Endothelial cell of umbilical vein (primary cell): ENCODE measurements around the gene CCR2. TPM values are rescaled to one million over a fixed set of nuclear protein-coding genes. Genes with fewer than 3 reads are reported as not detected.

Experiments used
- BruUV-seq: library from RNA; stranded (reverse); fragments of 400-500 nt; replicated peaks from 2 replicates; lab custom pipeline; 2021; lab: Mats Ljungman, UMichigan
- CTCF ChIA-PET: fragments of 300-600, 350-600 bp; sonication (Branson Sonifier 250); formaldehyde crosslinking; loops from one replicate; lab custom pipeline; 2021; ENCODE audit warnings: antibody characterized with exemption, inconsistent platforms; lab: Charles Lee
- POLR2A ChIA-PET: fragments of 300-600, 350-600 bp; sonication (Branson Sonifier 250); formaldehyde crosslinking; loops from one replicate; lab custom pipeline; 2021; ENCODE audit warnings: antibody characterized with exemption, inconsistent platforms; lab: Charles Lee
- DNase-seq: peaks from one replicate; pipeline ENCODE4 v3.0.0-alpha.2; 2011; ENCODE audit warnings: low read depth, low spot score
- FAIRE-seq: peaks from 2 replicates; lab custom pipeline; 2011; peaks lifted over from hg19 to GRCh38; lab: Jason Lieb, UNC
- H2AFZ ChIP-seq: 2 replicates; pipeline ENCODE4 v1.6.0; 2012; ENCODE audit warnings: low read depth, low read length, control low read depth, inconsistent platforms
- H3K27ac ChIP-seq: 2 replicates; pipeline ENCODE4 v1.5.1; 2011; ENCODE audit warnings: low read depth, mild to moderate bottlenecking, control low read depth, low read length, moderate library complexity; ENCODE audit not compliant: insufficient read depth
- H3K27me3 ChIP-seq, 2 experiments: 2 replicates each; pipeline versions ENCODE4 v1.6.0 to v1.6.1; 2011; ENCODE audit warnings: low read length in 2 of 2, mixed read lengths in 1 of 2; ENCODE audit not compliant: control insufficient read depth in 2 of 2, insufficient read depth in 2 of 2
- H3K36me3 ChIP-seq, 2 experiments: 2 replicates in 1 of 2; 3 replicates in 1 of 2; pipeline ENCODE4 v1.5.1; 2011; ENCODE audit warnings: low read length in 2 of 2, mild to moderate bottlenecking in 1 of 2, moderate library complexity in 1 of 2; ENCODE audit not compliant: control insufficient read depth in 2 of 2, insufficient read depth in 2 of 2; ENCODE audit errors: extremely low read depth in 1 of 2
- H3K4me1 ChIP-seq: 3 replicates; pipeline ENCODE4 v1.5.1; 2011; ENCODE audit warnings: mild to moderate bottlenecking, low read length; ENCODE audit not compliant: control insufficient read depth, insufficient read depth; ENCODE audit errors: extremely low read depth
- H3K4me2 ChIP-seq: 2 replicates; pipeline ENCODE4 v1.6.1; 2011; ENCODE audit warnings: low read length, control low read depth, mixed read lengths; ENCODE audit not compliant: insufficient read depth
- H3K4me3 ChIP-seq, 3 experiments: fragments of 200-600 bp in 1 of 3; sonication (generic), shearing (Covaris generic) in 1 of 3; replicated peaks in 1 of 3; 2 replicates each; pipeline ENCODE4 v1.5.1; 2011 to 2016; ENCODE audit warnings: control low read depth in 3 of 3, low read length in 3 of 3, mild to moderate bottlenecking in 2 of 3, inconsistent platforms in 1 of 3, low read depth in 1 of 3, moderate library complexity in 1 of 3; ENCODE audit not compliant: insufficient read depth in 1 of 3
- H3K79me2 ChIP-seq: 2 replicates; pipeline ENCODE4 v1.6.0; 2012; ENCODE audit warnings: low read length, inconsistent platforms; ENCODE audit not compliant: control insufficient read depth, insufficient read depth
- H3K9ac ChIP-seq: replicated peaks from 2 replicates; pipeline ENCODE3; 2011; ENCODE audit warnings: low read length, control low read depth; ENCODE audit not compliant: insufficient read depth; ENCODE audit errors: extremely low read depth
- H3K9me1 ChIP-seq: replicated peaks from 3 replicates; pipeline ENCODE4 v1.6.0; 2011; ENCODE audit warnings: mild to moderate bottlenecking, low read length; ENCODE audit not compliant: control insufficient read depth, insufficient read depth; ENCODE audit errors: extremely low read depth
- H3K9me3 ChIP-seq: replicated peaks from 2 replicates; pipeline ENCODE4 v1.5.1; 2012; ENCODE audit warnings: low read length, inconsistent platforms; ENCODE audit not compliant: control insufficient read depth, insufficient read depth
- H4K20me1 ChIP-seq: replicated peaks from 2 replicates; pipeline ENCODE3; 2011; ENCODE audit warnings: mild to moderate bottlenecking, low read length; ENCODE audit not compliant: control insufficient read depth, insufficient read depth; ENCODE audit errors: extremely low read depth
- EZH2 ChIP-seq: IDR thresholded peaks from 2 replicates; pipeline ENCODE4 v1.6.1; 2012; ENCODE audit warnings: borderline replicate concordance, low read depth, mild to moderate bottlenecking, moderate library complexity, low read length, inconsistent platforms; ENCODE audit not compliant: severe bottlenecking
- FOS ChIP-seq: IDR thresholded peaks from 2 replicates; pipeline ENCODE4 v1.6.1; 2011; ENCODE audit warnings: mild to moderate bottlenecking, low read length, moderate library complexity, borderline replicate concordance; ENCODE audit not compliant: insufficient read depth
- GATA2 ChIP-seq: IDR thresholded peaks from 2 replicates; pipeline ENCODE4 v1.7.0; 2011; ENCODE audit warnings: low read depth, mild to moderate bottlenecking, moderate library complexity, mixed read lengths, low read length; ENCODE audit not compliant: insufficient read length, insufficient read depth
- JUN ChIP-seq: IDR thresholded peaks from 2 replicates; pipeline ENCODE4 v1.6.1; 2011; ENCODE audit warnings: borderline replicate concordance, low read depth; ENCODE audit not compliant: insufficient read length, insufficient read depth
- MYC ChIP-seq: IDR thresholded peaks from one replicate; pipeline ENCODE4 v1.6.1; 2011; ENCODE audit warnings: mild to moderate bottlenecking, low read depth, low read length
- POLR2A ChIP-seq: IDR thresholded peaks from 2 replicates; pipeline ENCODE4 v1.6.1; 2012; ENCODE audit warnings: low read depth, mild to moderate bottlenecking, control low read depth, low read length
- POLR2AphosphoS5 ChIP-seq: IDR thresholded peaks from 2 replicates; pipeline ENCODE4 v1.6.1; 2012; ENCODE audit warnings: low read depth, mild to moderate bottlenecking, control low read depth, low read length, moderate library complexity; ENCODE audit not compliant: insufficient read depth
- dilution Hi-C: fragments of 300-500 bp; cut with MboI; formaldehyde crosslinking; loops from one replicate; pipeline ENCODE4 v1.15.0; 2019; ENCODE audit warnings: low sequenced_read_pairs; ENCODE audit not compliant: extremely low pct_ligation_motif_present
- intact Hi-C: fragments of 100-400 bp; cut with micrococcal nuclease; formaldehyde crosslinking; loops from one replicate; pipeline ENCODE4 v1.10.0; 2022
- polyA plus RNA-seq, 4 experiments: library from polyadenylated mRNA; depleted of rRNA in 3 of 4; stranded (reverse) in 3 of 4; unstranded in 1 of 4; fragments of >200 nt; gene quantifications; 2 replicates each; pipeline versions ENCODE4 v1.2.1 to v1.2.3, GENCODE V29; 2011 to 2012; ENCODE audit warnings: missing spikeins in 1 of 4
- total RNA-seq: library from RNA; stranded (reverse); gene quantifications from 2 replicates; pipeline ENCODE4 v1.2.3, GENCODE V29; 2021
- TF ChIP-seq, protein P1 (sequence below), 2 donors: IDR thresholded peaks; 1 replicate in 1 of 2; 2 replicates in 1 of 2; pipeline ENCODE4 v1.5.1; 2011; ENCODE audit warnings: low read length in 2 of 2, mild to moderate bottlenecking in 2 of 2, moderate library complexity in 2 of 2, control low read depth in 1 of 2, inconsistent platforms in 1 of 2, low read depth in 1 of 2; ENCODE audit not compliant: insufficient read depth in 1 of 2; ENCODE audit errors: extremely low read depth in 1 of 2
- TF ChIP-seq, protein P2 (sequence below): IDR thresholded peaks from 2 replicates; pipeline ENCODE4 v1.6.1; 2011; ENCODE audit not compliant: insufficient read depth, insufficient read length

CCR2 gene
- total and polyA plus RNA-seq, 2 donors (not counting 3 experiments of a cell fraction or from before 2014, with no cell fraction given): not detected

DNA sequence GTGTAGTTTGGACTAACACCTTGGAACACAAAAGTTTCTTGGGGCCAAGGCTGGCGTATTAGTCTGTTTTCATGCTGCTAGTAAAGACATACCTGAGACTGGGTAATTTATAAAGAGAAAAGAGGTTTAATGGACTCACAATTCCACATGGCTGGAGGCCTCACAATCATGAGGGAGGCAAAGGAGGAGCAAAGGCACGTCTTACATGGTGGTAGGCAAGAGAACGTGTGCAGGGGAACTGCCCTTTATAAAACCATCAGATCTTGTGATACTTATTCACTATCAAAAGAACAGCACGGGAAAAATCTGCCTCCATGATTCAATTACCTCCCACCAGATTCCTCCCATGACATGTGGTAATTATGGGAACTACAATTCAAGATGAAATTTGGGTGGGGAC, 9.4 kb upstream of the CCR2 start:
- H3K9ac ChIP-seq: no peak overlapping the region
- TF ChIP-seq, protein P1, sequence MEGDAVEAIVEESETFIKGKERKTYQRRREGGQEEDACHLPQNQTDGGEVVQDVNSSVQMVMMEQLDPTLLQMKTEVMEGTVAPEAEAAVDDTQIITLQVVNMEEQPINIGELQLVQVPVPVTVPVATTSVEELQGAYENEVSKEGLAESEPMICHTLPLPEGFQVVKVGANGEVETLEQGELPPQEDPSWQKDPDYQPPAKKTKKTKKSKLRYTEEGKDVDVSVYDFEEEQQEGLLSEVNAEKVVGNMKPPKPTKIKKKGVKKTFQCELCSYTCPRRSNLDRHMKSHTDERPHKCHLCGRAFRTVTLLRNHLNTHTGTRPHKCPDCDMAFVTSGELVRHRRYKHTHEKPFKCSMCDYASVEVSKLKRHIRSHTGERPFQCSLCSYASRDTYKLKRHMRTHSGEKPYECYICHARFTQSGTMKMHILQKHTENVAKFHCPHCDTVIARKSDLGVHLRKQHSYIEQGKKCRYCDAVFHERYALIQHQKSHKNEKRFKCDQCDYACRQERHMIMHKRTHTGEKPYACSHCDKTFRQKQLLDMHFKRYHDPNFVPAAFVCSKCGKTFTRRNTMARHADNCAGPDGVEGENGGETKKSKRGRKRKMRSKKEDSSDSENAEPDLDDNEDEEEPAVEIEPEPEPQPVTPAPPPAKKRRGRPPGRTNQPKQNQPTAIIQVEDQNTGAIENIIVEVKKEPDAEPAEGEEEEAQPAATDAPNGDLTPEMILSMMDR (IDR thresholded peaks at IDR 0.05; ENCODE audit: extremely low read depth in 1 of 2, insufficient read depth in 1 of 2, low read depth in 1 of 2, low read length in 2 of 2): no peak
- TF ChIP-seq MYC: no peak
- TF ChIP-seq JUN: no peak
- TF ChIP-seq GATA2: no peak
- no peak for TF ChIP-seq FOS
- no peak for TF ChIP-seq EZH2
- no peak for TF ChIP-seq POLR2AphosphoS5
- no peak for TF ChIP-seq POLR2A
- TF ChIP-seq, protein P2, sequence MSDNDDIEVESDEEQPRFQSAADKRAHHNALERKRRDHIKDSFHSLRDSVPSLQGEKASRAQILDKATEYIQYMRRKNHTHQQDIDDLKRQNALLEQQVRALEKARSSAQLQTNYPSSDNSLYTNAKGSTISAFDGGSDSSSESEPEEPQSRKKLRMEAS: no peak
- intact Hi-C loops: no loop called here
- no peak overlapping the region for H3K4me3 ChIP-seq
- H3K36me3 ChIP-seq: no peaks in the 10 kb centered on the region
- no peak overlapping the region for H2AFZ ChIP-seq
- DNase-seq (no peak), FAIRE-seq (no peak)
- dilution Hi-C loops: no loop called here
- H4K20me1 ChIP-seq: no peaks in the 10 kb centered on the region
- no peak overlapping the region for H3K27ac ChIP-seq
- no peaks in the 10 kb centered on the region for H3K4me1 ChIP-seq
- no peaks in the 10 kb centered on the region for H3K79me2 ChIP-seq
- no peak overlapping the region for H3K4me2 ChIP-seq
- no peaks in the 10 kb centered on the region for H3K9me3 ChIP-seq
- H3K27me3 ChIP-seq: peaks cover 3% of the 10 kb centered on the region in 2 experiments
- ChIA-PET POLR2A (no interaction called here), CTCF (no interaction called here)
- no TSS peak for BruUV-seq
- no peaks in the 10 kb centered on the region for H3K9me1 ChIP-seq
